Measurements from ENCODE around the gene GATAD2B.

The GATAD2B gene

GRCh38 chr1:153937331-153937730 lies 14.6 kb upstream of the GATAD2B start:
- TF ChIP-seq TAF1 (IDR thresholded peaks at IDR 0.05; ENCODE audit: borderline replicate concordance, insufficient read depth, low read length): no peak
- no peak for TF ChIP-seq FOXP2 (optimal IDR thresholded peaks at IDR 0.05; ENCODE audit: borderline replicate concordance, extremely low read depth, extremely low read length, insufficient read depth)
- no peak for TF ChIP-seq SIN3A (IDR thresholded peaks at IDR 0.05; ENCODE audit: borderline replicate concordance, insufficient read depth, low read length)

DNA sequence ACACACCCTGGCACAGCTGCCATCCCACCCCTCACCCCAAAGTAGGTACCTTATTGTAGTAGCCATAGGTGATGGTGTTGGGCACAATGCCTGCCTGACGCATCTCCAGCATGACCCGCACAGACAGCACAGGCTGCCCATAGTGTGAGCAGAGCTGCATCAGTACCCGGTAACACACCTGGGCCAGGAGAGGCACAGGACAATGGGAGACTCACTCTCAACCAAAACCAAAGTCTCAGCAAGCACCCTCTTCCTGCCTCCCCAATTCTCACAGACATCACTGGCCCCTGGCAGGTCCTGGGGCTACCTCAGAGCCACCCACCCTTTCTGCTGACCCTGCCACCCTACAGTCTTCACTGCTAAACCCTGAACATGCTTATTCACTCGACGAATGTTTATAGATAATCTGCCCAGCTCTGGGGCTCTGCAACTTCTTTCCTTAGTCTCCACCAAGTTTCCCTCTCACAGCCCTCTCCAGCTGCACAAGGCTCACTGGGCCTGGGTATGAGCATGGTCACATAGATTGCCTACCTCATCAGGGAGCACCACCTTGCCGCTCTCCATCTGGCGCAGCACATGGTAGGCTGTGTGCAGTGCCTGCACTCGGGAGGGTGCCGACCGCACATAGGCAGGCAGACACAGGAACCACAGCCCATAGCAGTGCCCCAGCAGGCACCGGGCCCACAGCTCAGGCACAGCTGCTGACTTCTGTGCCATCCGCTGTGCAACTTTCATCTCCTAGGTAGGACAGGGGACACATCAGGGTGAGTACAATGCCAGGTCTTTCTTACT lies 13.4 kb upstream of the GATAD2B start:
- no peak for TF ChIP-seq POLR2AphosphoS5 (IDR thresholded peaks at IDR 0.05; ENCODE audit: low read depth, low read length)
- no peak for TF ChIP-seq REST (IDR thresholded peaks at IDR 0.05; ENCODE audit: insufficient read depth in 1 of 2, low read depth in 2 of 2, low read length in 2 of 2)
- no peak for TF ChIP-seq FOXP2 (optimal IDR thresholded peaks at IDR 0.05; ENCODE audit: borderline replicate concordance, extremely low read depth, extremely low read length, insufficient read depth)
- no peak for TF ChIP-seq SIN3A (IDR thresholded peaks at IDR 0.05; ENCODE audit: borderline replicate concordance, insufficient read depth, low read length)
- no peak for TF ChIP-seq TAF1 (IDR thresholded peaks at IDR 0.05; ENCODE audit: borderline replicate concordance, insufficient read depth, low read length)

- TF ChIP-seq TAF1 (IDR thresholded peaks at IDR 0.05; ENCODE audit: borderline replicate concordance, insufficient read depth, low read length) (no peak), POLR2AphosphoS5 (IDR thresholded peaks at IDR 0.05; ENCODE audit: low read depth, low read length) (no peak), SIN3A (IDR thresholded peaks at IDR 0.05; ENCODE audit: borderline replicate concordance, insufficient read depth, low read length) (no peak), REST (IDR thresholded peaks at IDR 0.05; ENCODE audit: insufficient read depth in 1 of 2, low read depth in 2 of 2, low read length in 2 of 2) (no peak), FOXP2 (optimal IDR thresholded peaks at IDR 0.05; ENCODE audit: borderline replicate concordance, extremely low read depth, extremely low read length, insufficient read depth) (no peak)
Observed at GRCh38 chr1:153934746-153935145, 12.0 kb upstream of the GATAD2B start.

DNA sequence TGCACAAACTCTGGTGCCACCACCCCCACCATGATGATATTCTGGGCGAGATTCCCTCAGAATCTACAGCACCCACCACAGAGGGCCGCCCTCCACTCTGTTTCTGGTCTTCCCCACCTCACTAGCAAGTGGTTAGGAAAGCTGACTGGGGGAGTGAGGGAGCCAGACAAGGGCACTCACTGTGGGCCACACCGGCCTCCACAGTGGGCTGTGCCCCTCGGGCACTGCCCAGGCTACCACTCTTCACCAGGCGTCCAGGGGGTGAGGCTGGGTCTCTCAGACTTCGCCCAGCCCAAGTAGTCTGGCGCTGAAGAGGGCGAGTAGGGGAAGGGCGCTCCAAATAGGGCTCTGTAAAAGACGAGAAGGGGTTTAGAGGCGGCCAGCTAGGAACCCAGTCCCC lies 11.2 kb upstream of the GATAD2B start:
- TF ChIP-seq TAF1 (IDR thresholded peaks at IDR 0.05; ENCODE audit: borderline replicate concordance, insufficient read depth, low read length) (no peak), POLR2AphosphoS5 (IDR thresholded peaks at IDR 0.05; ENCODE audit: low read depth, low read length) (no peak), FOXP2 (optimal IDR thresholded peaks at IDR 0.05; ENCODE audit: borderline replicate concordance, extremely low read depth, extremely low read length, insufficient read depth) (no peak), SIN3A (IDR thresholded peaks at IDR 0.05; ENCODE audit: borderline replicate concordance, insufficient read depth, low read length) (no peak), REST (IDR thresholded peaks at IDR 0.05; ENCODE audit: insufficient read depth in 1 of 2, low read depth in 2 of 2, low read length in 2 of 2) (no peak)

DNA sequence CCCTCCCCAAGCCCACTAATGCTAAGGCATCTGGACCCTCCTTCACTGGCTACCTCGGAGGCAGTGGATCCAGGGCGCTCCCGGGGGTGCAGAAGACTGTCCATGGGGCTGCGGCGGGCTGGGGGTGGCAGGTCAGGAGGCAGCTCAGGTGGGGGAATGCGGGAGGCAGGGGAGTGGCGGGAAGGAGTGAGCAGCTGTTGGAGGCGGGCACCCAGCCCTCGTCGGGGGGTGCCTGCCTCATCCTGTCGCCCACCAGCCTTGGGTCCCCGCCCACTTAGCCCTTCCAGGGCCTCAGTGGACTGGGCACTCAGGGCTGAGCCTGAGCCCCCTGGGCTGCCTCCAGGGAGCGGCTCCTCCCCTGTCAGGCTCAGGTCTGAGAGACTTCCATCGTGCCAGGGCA lies 10.7 kb upstream of the GATAD2B start:
- TF ChIP-seq REST (IDR thresholded peaks at IDR 0.05; ENCODE audit: insufficient read depth in 1 of 2, low read depth in 2 of 2, low read length in 2 of 2): no peak
- no peak for TF ChIP-seq POLR2AphosphoS5 (IDR thresholded peaks at IDR 0.05; ENCODE audit: low read depth, low read length)
- TF ChIP-seq FOXP2 (optimal IDR thresholded peaks at IDR 0.05; ENCODE audit: borderline replicate concordance, extremely low read depth, extremely low read length, insufficient read depth): no peak
- no peak for TF ChIP-seq SIN3A (IDR thresholded peaks at IDR 0.05; ENCODE audit: borderline replicate concordance, insufficient read depth, low read length)
- TF ChIP-seq TAF1 (IDR thresholded peaks at IDR 0.05; ENCODE audit: borderline replicate concordance, insufficient read depth, low read length): no peak

Measured in PFSK-1 (cell line).